A549 (cell line): ENCODE data around the gene AUTS2.

Experiments used
- EP300 ChIP-seq, 2 experiments: fragments of >200 bp; sonication (Bioruptor Twin); formaldehyde crosslinking; IDR thresholded peaks; 2 replicates in 1 of 2; 3 replicates in 1 of 2; pipeline ENCODE4 v1.6.1; 2016 to 2017
- TF ChIP-seq, protein P1 (sequence below): fragments of >200 bp; sonication (Bioruptor Twin); formaldehyde crosslinking; IDR thresholded peaks from 3 replicates; pipeline ENCODE4 v1.5.1; 2016

DNA sequence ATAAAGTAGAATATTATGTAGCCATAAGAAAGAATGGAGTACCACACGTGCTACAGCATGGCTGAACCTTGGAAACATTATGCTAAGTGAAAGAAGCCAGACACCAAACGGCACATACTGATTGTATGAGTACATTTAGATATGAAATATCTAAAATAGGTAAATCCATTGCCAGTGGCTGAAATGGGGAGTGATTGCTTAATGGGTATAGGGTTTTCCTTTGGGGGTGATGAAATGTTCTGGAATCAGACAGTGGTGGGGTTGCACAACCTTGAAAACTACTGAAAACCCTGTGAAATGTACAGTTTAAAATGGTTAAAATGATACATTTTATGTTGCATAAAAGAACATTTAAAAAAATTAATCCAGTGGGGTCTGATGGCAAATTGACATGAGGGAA lies 667.9 kb downstream of the AUTS2 start:
- no peak for TF ChIP-seq EP300 (IDR thresholded peaks at IDR 0.05)
- TF ChIP-seq, protein P1, sequence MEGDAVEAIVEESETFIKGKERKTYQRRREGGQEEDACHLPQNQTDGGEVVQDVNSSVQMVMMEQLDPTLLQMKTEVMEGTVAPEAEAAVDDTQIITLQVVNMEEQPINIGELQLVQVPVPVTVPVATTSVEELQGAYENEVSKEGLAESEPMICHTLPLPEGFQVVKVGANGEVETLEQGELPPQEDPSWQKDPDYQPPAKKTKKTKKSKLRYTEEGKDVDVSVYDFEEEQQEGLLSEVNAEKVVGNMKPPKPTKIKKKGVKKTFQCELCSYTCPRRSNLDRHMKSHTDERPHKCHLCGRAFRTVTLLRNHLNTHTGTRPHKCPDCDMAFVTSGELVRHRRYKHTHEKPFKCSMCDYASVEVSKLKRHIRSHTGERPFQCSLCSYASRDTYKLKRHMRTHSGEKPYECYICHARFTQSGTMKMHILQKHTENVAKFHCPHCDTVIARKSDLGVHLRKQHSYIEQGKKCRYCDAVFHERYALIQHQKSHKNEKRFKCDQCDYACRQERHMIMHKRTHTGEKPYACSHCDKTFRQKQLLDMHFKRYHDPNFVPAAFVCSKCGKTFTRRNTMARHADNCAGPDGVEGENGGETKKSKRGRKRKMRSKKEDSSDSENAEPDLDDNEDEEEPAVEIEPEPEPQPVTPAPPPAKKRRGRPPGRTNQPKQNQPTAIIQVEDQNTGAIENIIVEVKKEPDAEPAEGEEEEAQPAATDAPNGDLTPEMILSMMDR = no peak
